ENCODE data around the gene SLC6A8.
"Not testable (repeated sequence)": the region's sequence is repeated elsewhere in the genome, so short reads cannot be mapped to it uniquely, and the experiment has no call there.

The SLC6A8 gene

GRCh38 chrX:153744210-153745066, 56.7 kb downstream of the SLC6A8 start:
- no peak for DNase-seq (ENCODE audit: low read depth in 1 of 2, low spot score in 1 of 2)
- no peak for TF ChIP-seq JUND (IDR thresholded peaks at IDR 0.05; ENCODE audit: low read depth)

DNA sequence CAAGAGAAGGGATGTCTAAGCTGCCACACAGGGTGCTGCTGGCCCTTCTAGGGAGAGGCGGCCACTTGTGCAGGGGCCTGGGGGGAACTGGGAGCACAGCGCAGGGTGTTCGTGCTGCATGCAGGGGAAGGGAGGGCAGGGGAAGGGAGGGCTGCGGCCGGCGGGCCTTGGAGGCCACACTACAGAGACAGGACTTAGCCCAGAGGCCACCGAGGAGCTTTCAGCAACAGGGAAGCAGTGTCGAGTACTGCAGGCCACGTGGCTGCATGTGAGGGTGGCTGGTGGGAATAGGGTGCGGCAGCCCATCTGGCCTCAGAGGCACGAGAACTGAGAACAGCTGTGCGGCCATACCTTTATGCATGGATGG, 57.3 kb downstream of the SLC6A8 start:
- DNase-seq (ENCODE audit: low read depth in 1 of 2, low spot score in 1 of 2); in situ Hi-C loops (cut with HindIII; ENCODE audit: low pct_unique_long_range_greater_than_20kb, low sequenced_read_pairs): not testable (repeated sequence)

More at GRCh38 chrX:153744210-153745066, 56.7 kb downstream of the SLC6A8 start:
- in situ Hi-C loops (cut with HindIII; ENCODE audit: low pct_unique_long_range_greater_than_20kb, low sequenced_read_pairs) = no loop called here
